Measurements from ENCODE around the gene FAM193A.
"Not testable (repeated sequence)": the region's sequence is repeated elsewhere in the genome, so short reads cannot be mapped to it uniquely, and the experiment has no call there.

- not testable (repeated sequence) for TF ChIP-seq POLR2A, POLR2AphosphoS5, EP300, CTCF (IDR thresholded peaks at IDR 0.05)
These were observed 100.5 kb downstream of the FAM193A start for GRCh38 chr4:2636994-2637393.
